ENCODE results near the gene NKAIN2.

Gene NKAIN2

DNA sequence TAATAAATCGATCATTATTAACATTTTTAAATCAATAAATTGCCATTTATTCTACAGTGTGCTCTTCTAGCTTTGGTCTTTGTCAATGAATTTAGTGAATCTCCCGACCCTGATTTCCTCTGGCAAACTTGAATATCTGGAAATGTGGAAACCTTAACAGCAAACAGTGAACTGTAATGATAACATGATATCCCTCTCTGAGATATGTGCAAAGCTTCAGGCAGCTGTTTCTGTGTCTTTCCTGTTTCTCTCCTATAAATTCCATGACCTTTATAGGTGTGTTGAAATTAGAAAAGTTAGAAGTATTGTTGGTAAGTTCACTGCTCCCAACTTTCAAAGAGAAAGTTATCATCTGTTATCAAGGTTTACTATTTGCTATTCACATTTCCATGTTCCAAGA lies 939.8 kb downstream of the NKAIN2 start:
- no peak for DNase-seq (ENCODE audit: low read depth in 2 of 3, low spot score in 1 of 3)

DNA sequence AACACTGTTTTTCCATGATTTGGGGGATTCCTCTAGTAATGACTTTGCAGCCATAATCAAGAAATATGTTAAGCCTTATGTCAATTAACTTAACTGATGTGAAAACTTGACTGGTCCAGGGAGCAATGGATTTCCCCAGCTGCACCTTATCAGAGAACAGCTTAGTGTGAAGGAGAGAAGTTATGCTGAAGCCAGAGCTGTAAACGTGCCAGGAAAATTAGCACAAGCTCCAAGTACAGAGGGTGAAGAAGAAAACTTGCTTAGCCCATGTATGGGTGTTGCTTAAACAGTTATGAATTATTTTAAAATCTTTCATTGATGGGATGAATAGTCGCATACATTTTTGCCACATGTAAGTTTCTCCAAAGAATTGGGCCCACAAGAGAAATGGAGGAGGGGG lies 943.7 kb downstream of the NKAIN2 start:
- DNase-seq (ENCODE audit: low read depth in 2 of 3, low spot score in 1 of 3): no peak

DNA sequence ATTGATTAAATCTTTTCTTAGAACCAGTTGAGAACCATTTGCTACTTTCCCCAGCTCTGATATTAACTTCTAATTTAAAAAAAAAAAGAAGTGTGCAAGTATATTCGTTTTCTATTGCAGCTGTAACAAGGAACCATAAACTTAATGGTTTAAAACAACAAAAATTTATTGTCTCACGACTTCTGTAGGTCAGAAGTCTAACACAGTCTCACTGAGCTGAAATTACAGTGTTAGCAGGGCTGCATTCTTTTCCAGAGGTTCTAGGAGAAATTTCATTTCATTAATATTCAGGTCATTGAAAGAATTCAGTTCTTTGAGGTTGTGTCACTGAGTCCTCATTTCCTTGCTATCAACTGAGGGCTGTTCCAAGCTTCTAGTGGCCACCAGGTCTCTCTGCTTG lies 945.1 kb downstream of the NKAIN2 start:
- no peak for DNase-seq (ENCODE audit: low read depth in 2 of 3, low spot score in 1 of 3)

DNA sequence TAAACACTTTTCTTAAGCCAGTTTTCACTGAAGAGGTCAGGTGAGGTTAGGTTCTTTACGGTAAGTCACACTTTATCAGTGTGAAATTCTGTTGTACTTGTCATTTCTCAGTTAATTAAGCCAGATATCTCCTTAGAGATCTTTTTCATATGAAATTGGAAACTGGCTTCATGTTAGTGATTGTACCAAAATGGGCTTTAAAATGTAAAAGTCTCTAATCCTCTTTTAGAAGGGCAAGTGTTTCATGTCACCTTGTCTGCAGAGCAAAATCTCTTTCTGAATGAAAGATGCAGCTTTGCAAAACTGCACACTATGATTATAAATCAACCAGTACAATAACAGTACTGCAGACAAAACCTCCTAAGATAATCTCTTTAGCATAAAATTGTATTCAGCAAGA lies 949.3 kb downstream of the NKAIN2 start:
- DNase-seq (ENCODE audit: low read depth in 2 of 3, low spot score in 1 of 3): no peak

DNA sequence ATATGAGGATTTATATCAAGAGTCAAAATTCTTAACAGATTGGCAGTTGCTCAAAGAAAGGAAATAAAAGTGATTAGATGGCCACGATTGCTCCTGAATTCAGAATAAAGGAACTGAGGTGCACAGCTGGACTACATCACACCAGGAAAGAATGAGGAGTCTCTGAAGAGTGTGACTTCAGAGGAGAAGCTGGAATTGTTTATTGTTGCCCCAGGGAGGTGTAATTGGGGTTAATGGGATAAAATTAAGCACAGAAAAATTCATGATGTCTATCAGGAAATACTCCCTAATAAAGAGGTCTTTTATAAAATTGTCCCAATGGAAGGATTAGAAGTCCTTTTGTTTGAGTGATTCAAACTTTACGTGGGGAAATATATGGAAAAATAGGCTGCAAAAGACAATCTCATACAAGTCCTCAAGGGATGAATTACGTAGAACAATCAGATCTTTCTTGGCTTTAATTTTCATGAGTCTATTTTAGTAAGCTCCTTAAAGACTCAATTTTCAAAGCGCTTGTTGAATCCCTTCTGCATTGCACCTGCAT lies 950.0 kb downstream of the NKAIN2 start:
- no peak for DNase-seq (ENCODE audit: low read depth in 2 of 3, low spot score in 1 of 3)

DNA sequence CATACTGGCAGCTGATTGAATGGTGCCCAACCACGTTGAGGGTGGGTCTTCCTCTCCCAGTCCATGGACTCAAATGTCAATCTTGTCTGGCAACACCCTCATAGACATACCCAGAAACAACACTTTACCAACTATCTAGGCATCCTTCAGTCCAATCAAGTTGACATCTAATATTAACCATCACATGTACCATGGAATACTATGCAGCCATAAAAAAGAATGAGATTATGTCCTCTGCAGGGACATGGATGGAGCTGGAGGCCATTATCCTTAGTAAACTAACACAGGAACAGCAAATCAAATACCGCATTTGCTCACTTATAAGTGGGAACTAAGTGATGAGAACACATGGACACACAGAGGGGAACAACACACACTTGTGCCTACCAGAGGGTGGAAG lies 951.7 kb downstream of the NKAIN2 start:
- no peak for DNase-seq (ENCODE audit: low read depth in 2 of 3, low spot score in 1 of 3)

DNA sequence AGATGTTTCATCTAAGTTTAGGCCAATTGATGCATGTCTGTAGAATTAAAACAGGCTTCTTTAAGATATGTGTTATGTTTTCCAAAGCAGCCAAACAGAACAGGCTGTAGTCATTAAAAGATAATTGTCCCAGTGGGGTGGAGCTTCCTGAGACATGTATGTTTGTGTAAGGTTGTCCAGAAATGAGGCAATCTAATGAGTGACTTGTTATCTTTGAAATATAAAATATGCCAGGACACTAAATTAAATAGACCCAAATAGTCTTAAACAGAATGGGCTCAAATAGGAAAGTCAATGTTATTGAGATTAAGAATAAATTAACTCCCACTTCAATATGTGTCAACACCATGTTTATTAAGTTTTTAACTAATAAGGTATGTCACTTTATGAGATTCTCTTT lies 953.9 kb downstream of the NKAIN2 start:
- DNase-seq (ENCODE audit: low read depth in 2 of 3, low spot score in 1 of 3): no peak

DNA sequence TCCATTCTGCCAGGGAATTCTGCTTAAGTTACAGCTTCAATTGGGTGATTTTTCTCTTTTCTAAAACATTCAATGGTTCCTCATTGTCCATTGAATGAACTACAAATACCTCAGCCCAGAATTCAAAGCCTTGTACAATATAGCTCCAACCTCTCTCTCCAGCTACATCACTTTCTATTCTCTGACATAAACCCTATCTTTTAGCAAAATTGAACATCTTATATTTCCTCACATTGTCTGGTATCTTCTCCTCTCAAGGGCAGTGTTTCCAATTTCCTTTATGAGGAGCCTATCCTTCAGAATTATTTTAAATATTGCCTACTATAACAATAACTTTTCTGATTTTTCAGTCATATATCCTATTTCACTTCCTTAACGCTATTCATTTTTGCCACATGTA lies 955.0 kb downstream of the NKAIN2 start:
- DNase-seq (ENCODE audit: low read depth in 2 of 3, low spot score in 1 of 3): no peak

DNA sequence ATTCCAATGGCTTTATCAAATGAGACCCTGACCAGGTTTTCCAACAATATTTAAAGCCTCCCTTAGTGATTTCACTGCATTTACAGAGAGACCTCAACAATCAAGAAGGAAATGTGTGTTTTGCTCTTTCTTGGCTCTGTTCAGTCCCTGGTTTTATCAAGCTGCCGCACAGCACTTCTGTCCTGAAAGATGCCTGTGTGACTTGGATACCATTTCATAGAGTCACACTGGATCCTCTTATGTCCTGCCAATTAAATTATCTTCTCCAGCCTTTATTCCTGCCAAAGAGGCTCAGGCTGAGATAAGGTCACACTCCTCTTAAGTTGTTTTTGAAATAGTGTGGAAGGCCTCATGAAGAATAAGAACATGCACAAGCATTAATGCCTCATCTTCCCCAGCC lies 961.6 kb downstream of the NKAIN2 start:
- no peak for DNase-seq (ENCODE audit: low read depth in 2 of 3, low spot score in 1 of 3)

DNA sequence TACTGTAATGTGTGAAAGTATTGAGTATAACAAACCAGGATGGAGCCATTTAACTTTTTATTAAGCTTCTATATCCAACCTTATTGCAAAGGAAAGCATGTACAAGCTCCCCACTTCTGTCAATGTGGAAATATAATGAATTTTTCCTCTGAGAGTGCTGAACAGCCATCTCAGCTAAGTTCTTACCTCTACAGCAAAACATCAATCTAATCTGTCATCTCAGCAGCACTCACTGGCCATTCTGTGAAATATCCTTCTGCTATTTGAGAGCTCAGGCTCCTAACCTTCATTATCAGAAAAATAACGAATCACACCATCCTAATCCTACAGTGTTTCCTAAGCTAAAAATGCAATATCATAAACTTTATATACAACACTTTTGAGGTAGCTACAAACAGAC lies 964.6 kb downstream of the NKAIN2 start:
- DNase-seq (ENCODE audit: low read depth in 2 of 3, low spot score in 1 of 3): no peak

DNA sequence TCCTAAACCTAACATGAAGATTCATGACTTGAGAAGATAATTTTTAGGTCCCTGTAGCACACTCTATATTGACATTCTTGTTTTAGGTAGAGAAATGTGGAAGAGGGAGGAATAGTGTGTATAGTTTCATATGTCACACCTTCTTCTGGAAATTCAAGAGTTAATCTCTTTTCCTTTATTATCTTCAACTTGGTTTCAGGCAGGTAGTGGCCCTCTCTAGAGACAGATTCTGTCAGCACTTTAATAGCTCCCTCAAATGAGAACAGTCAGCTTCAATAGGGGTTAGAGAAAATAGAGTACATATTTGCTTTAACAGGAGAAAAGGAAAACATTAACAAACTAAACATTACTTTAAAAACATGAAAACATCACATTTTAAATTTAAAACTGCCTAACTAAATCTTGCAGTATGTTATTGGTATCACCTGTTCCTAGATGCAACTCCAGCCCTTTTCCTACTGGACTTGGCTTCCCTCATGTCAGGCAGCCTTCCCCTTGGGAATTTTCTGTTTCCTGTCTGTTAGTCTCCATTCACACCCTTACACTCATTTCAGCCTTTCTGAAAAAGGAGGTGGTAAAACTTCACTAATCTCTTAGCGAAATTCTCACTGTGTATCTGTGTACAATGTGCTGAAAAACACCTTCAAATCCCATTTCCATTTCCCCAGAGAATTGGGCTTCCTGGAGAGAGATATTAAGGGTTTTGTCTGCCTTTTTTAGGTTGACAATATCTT lies 966.3 kb downstream of the NKAIN2 start:
- no peak for DNase-seq (ENCODE audit: low read depth in 2 of 3, low spot score in 1 of 3)

DNA sequence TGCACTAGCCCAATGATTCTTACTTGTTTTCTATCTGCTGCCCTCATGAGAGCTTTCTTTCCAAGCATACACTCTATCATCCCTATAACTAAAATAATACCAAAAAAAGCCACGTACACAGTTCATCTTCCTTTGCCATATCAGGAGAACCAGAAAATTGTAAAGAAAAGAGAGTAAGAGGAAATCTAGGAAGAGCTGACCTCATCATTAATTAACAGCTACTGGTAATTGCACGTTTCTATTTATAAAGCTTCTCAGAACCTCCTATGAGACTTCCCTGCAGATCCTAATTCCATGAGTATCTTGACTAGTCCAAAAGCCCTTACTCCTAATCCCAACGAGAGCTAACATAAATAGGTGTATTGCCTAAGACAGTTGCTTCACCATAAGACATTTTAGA lies 967.1 kb downstream of the NKAIN2 start:
- no peak for DNase-seq (ENCODE audit: low read depth in 2 of 3, low spot score in 1 of 3)

DNA sequence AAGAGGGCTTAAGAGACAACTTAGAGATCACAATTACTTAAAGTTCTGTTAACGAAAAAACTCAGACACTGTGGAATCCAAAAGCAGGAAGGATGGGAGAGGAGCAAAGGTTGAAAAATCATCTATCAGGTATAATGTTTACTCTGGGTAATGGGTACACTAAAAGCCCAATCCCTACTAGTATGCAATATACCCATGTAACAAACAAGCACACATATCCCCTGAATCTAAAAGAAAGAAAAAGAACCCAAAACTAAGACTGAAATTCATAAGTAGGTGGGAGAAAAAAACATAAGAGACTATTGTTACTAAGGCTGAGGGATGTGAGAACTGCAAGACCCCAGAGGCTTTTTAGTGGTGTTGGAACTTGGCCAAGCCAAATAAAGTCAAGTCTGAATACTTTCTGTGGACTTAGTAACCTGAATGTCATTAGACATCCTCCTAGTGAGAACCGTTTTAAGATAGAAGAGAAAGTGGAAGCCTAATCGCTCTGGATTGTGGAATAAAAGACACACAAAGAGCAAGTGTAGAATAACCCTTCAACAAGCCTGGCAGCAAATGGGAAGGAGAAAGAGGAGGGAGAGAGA lies 969.2 kb downstream of the NKAIN2 start:
- DNase-seq (ENCODE audit: low read depth in 2 of 3, low spot score in 1 of 3): no peak

DNA sequence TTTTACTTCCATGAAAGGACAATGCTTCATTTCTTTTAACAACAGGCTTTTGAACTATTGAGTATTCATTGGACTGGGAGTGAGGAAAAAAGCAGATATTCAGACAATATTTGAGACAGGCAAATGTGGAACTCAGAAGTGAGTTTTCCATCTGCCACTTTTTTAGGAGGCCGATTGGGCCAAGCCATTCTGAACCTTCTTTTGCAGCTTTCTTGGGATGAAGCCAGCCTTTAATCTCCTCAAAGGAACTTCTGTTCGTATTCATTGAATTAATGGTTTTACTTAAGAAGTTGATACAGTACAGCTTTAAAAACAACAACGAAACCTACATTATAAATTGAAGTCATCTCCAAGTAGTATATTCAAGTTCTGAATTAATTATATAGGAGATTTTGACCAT lies 971.5 kb downstream of the NKAIN2 start:
- DNase-seq (ENCODE audit: low read depth in 2 of 3, low spot score in 1 of 3): no peak

DNA sequence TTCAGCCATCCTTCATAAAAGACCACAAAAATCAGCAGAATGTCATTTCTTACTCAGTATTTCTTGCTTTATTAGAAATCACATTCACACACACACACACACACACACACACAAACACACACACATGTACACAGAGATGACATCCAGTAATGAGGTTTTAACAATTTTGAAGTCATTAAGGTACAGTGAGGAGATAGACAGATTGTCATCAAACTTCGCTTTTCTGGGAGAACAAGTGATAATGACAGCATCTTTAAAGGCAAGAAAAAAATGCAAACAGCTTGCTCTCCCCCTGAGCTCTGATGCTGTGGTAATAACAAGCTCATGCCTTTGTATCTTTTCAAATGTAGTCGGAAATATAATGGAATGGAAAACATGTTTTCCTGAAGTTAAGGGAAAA lies 974.2 kb downstream of the NKAIN2 start:
- no peak for DNase-seq (ENCODE audit: low read depth in 2 of 3, low spot score in 1 of 3)

DNA sequence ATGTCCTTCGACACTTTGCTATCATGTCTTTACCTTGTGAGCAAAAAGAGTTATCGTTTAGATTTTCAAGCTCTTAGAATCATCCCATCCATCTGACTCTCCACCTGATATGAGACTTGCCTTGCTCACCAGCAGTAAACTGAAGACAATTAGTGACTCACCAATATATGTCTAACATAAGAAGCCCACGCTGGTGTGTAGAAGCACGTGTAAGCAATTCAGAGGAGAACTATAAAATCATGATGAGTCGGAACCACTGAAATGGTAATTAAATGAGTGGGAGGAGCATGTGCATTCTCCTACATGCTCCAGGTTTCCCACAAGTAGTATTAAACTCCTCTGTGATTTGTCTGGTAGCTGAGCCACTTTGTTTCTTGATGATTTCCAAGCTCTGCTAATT lies 977.0 kb downstream of the NKAIN2 start:
- DNase-seq (ENCODE audit: low read depth in 2 of 3, low spot score in 1 of 3): no peak

DNA sequence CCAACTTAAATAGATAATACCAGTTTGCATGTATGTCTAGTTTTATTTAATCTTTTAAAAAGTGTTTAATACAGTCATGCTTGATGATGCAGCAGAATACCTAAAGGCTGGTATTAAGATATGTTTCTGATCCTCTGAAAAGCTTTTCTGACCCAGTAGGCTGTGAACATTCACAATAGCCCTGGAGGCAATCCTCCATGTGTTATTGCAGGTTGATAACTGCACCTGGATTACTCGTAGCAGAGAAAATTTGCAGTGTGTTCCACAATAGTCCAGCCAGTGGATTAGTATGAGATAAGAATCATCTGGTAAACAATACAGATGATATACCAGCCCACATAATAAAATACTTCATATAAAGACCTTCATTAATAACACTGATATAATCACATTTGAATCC lies 979.7 kb downstream of the NKAIN2 start:
- DNase-seq (ENCODE audit: low read depth in 2 of 3, low spot score in 1 of 3): no peak

DNA sequence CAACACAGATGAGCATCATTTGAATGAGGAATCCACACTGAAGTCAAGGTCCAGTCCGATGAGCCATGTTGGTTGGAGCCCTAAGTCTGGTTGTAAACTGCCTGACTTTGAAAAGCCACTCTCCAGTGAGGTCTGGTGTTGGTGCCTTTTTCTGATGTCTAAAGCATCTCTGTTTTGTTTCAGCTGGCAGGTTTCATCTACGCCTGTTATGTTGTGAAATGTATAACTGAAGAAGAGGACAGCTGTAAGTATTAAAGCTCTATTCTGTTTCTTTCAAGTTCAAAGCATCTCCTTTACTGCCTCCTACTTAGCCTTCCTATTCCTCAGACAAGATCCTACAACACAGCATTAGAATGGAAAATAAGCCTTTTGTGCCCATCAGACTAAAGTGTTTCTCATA lies 987.5 kb downstream of the NKAIN2 start:
- no peak for DNase-seq (ENCODE audit: low read depth in 2 of 3, low spot score in 1 of 3)

DNA sequence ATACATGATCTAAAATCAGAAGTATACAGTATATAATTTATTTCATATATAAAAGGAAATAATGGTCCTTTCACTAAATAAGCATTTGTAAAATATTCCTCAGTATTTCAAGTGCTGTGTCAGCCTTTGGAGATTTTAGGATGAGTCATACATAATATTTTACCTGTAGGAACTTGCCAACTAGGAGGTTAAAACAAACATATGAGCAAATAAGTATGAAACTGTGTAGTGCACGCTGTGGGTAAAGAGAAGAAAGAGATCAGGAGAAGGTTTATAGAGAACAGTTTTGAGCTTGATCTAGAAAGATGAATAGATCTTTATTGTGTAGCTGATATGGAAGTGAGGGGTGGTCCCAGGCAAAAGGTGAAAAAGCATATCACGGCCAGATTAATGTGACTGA lies 988.7 kb downstream of the NKAIN2 start:
- DNase-seq (ENCODE audit: low read depth in 2 of 3, low spot score in 1 of 3): no peak

DNA sequence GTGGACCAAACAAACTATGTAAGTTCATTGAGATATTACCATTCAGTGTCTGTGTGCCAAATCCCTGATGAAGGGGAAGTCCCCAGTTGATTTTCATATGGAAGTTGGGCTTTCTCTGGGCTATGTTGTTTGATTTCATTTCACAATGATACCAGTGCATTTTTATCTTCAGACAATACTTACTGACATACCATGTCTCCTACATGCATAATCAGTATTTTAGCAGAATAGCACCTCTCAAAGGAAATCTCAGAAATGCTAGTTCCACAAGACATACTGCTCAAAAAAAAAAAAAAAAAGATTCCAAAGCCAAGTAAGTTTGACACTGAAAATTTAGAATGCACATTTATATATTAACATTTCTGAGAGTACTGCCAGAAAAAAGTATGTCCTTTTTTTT lies 989.7 kb downstream of the NKAIN2 start:
- DNase-seq (ENCODE audit: low read depth in 2 of 3, low spot score in 1 of 3): no peak

DNA sequence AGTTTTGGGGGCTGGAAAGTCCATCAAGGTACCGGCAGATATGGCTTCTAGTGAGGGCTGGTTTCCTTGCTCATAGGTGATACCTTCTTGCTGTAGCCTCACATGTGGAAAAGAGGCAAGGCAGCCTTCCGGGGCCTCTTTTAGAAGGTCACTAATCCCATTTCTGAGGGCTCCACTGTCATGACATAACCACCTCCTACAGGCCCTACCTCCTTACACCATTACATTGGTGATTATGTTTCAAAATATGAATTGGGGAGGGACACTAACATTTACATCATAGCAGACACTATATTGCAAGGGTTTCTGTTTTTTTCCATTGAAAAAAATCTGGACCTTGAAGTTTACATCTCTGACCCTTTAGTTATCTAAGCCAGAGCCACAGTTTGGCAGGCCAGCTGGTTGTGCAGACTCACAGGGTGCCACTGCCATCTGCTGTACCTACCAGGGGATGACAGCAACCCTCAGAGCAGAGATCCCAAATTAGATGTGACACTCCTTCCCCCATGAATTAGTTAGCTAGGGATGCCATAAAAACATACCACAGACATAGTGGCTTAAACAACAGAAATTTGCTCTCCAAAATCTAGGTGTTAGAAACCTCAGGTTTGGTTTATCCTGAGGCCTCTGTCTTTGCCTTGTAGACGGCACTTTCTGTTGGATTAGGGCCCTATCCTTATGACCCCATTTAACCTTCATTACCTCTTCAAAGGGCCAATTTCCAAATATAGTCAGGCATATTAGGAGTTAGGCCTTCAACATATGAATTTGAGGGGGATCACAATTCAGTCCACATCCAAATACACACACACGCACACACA lies 992.2 kb downstream of the NKAIN2 start:
- DNase-seq (ENCODE audit: low read depth in 2 of 3, low spot score in 1 of 3): no peak

DNA sequence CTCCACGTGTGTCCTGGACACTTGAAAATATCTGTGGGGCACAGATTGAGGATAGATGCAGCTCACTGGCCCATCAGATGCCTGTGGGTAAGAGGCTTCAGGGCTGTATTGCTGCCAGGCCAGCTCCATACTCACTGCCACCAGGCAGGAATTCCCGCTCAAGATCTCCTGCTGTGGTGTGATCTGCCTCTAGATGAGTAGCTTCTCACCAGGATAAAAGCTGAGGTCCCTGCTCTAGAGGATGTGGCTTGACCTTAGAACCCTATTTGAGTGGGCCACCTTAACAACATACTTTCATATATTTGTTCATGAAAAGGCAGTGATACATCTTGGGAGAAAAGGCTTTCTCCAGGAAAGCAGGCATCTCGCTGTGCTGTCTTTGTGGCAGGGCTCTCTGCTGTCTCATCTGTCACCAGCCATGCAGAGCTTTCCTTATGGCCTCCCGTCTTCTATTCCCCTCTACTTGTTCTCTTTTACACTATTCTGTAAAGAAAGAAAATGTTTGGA lies 992.9 kb downstream of the NKAIN2 start:
- DNase-seq (ENCODE audit: low read depth in 2 of 3, low spot score in 1 of 3): no peak

All from stimulated activated CD4-positive, alpha-beta T cell treated with anti-CD3 and anti-CD28 coated beads, Interleukin-12 subunit alpha, Interleukin-12 subunit beta, amount 100 ng/mL, for 48 hours (primary cell).